GM18520 (cell line): ENCODE data around the gene ZKSCAN4.

ENCODE experiments used
- ATAC-seq: cut with Tn5 transposase; IDR thresholded peaks from one replicate; pipeline ENCODE4 v1.9.1; 2021; ENCODE audit not compliant: unreplicated experiment

Gene ZKSCAN4

GRCh38 chr6:28252009-28252975 is at the start of gene ZKSCAN4:
Gene ZKSCAN4 (minus strand): TSS chr6:28252269. CDS start chr6:28251980, 289 bp downstream.
- ATAC-seq = no peak

DNA sequence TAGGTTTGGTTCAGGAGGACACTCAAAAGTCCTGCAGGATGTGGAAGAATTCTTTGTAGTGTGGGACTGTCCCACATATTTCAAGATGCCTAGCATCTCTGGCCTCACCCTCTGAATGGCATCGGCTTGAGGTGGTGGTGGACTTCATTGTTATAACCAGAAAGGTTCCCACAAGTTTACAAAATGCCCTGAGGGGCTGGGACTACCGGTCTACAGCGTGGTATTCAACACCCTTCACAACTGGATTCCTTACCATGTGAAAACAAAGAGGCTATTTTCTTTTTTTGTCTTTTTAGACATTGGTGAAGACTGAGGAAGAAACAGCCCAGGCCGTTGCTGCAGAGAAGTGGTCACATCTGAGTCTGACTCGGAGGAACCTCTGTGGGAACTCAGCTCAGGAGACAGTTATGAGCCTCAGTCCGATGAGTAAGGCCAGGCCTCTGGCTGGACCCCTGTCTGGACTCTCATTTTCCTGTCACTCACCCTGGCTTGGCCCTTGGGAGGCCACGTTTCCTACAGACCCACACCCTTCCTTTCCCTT is 44.5 kb upstream of the ZKSCAN4 start:
- no peak for ATAC-seq

DNA sequence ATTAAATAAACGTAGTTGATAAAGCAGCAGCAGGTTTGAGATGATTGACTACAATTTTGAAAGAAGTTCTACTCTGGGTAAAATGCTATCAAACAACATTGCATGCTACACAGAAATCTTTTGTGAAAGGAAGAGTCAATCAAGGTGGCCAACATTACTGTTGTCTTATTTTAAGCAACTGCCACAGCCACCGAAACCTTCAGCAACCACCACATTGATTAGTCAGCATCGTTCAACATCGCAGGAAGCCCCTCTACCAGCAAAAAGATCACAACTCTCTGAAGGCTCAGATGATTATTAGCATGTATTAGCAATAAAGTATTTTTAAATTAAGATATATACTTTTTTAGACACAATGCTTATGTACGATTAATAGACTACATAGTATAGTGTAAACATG is 43.3 kb upstream of the ZKSCAN4 start:
- ATAC-seq = no peak

DNA sequence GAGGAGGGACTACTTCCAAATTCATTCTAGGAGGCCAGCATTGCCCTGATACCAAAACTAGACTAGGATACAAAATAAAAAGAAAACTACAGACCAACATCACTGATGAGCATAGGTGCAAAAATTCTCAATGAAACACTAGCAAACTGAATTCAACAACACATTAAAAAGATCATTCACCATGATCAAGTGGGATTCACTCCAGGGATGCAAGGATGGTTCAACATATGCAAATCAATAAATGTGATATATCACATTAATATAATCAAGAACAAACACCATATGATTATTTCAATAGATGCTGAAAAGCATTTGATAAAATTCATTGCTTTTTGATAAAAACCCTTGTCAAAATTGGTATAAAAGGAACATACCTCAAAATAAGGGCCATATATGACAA is 39.5 kb upstream of the ZKSCAN4 start:
- ATAC-seq = no peak

DNA sequence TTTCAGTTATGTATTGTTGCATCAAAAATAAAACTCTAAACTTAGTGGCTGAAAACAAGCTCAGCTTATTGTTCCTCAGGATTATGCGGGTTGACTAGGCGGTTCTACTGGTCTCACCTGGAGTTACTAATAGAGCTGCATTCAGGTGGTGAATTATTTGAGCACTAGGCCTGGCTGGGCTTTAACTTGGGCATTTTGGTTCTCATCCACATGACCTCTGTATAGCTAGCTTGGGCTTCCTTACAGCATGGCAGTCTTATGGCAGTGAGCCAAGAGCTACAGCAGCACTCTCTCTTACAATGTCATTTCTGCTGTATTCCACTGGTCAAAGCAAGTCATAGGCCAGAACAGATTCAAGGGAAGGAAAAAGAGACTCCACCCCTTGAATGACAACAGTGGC is 30.9 kb upstream of the ZKSCAN4 start:
- no peak for ATAC-seq

DNA sequence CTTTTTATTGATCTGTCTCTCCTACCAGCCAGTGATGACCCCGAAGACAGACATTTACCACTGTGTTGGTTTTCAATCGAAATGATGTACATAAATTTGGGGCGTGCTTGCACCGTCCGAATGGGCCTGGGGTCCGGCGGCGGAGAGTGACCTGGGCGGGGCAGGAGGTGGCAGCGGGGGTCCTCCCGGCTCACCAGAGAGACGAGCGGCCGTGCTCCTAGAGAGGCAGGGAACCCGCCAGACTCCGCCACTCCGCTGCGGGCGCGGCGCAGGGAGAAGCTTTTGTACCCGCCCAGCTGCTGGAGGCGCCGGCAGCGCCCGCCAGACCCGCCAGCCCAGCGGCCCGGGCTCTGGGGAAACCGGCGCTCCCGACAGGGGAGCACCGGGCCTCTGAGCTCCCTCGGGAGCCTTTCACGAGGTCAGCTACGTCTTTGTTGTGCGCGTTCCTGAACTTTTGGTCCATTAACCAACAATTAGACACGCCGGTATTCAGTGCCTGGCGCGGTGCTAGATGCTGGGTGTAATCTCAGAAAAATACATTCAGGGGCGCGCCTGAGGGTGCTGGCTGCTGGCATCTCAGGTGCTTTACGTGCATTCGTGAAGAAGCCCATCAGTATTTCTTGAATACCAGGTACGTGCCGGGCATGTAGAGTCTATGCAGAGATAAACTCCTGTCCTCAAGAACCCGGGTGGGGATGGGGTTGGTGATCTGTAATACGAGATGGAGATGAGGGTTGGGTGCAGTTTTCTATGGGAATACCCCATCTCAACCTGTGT is 29.4 kb upstream of the ZKSCAN4 start, which contains the start of gene PGBD1:
TSS of gene PGBD1 (plus strand) at position 285 of the 777 bp plus-strand sequence. CDS start 2,242 bp downstream, outside the sequence.
- no peak for ATAC-seq

DNA sequence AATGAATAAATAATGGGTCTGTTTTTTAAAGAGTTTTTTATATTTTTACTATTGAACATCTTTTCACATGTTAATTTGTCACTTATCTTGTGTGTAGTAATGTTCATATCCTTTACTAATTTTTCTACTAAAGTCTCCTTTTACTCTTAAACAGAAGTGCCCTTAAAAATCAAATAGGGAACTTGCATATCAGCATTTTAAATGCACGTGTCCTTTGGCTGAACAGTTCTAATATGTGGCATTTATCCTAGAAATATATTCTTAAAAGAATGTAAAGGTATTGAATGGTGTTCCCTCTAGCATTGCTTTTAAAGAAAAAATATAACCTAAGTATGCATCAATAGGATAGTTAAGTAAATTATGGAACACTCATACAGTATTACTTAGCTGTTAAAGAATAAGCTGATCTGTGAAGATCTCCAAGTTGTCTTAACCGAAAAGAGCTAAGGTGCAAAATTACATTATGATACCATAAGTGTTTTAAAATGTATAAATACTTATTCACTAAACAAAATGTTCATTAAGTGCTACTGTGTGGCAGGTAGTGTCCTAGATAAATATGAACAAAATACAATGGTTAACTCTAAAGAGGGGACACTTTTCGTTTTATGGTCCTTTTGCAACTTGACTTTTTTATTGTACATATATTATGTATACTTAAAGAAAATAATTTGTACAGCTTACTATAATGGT is 28.7 kb upstream of the ZKSCAN4 start:
- no peak for ATAC-seq

GRCh38 chr6:28277746-28278145 is 25.7 kb upstream of the ZKSCAN4 start:
- no peak for ATAC-seq

DNA sequence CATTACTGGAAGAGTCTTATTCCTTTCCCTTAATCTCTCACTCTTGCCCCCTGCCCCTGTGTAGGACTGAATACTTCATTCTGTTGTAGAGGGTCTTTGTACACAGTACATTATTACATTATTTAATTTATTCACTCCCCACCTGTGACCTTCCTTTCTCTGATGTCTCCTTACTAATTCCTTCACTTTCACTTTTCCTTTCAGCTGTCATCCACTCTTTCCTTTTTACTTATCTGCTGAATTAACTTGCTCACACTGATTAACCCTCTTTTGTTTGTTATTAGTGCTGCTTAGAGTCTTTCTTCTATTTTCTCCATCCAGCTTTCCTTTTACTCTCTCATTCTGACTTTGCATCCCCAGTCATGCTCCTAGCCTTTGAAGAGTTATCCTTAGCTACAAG is 22.8 kb upstream of the ZKSCAN4 start:
- ATAC-seq = no peak

DNA sequence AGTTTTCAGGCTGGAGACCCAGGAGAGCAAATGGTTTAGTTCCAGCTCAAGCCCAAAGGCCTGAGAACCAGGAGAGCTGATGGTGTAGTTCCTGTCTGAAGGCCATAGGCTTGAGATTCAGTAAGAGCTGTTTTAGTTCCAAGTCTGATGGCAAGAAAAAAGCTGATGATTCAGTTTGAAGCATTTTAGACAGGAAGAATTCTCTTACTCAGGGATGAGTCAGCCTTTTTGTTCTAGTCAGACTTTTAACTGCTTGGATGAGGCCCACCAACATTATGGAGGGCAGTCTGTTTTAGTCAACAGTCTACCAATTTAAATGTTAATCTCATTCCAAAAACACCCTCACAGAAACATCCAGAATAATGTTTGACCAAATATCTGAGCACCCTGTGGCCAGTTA is 17.4 kb upstream of the ZKSCAN4 start:
- no peak for ATAC-seq

DNA sequence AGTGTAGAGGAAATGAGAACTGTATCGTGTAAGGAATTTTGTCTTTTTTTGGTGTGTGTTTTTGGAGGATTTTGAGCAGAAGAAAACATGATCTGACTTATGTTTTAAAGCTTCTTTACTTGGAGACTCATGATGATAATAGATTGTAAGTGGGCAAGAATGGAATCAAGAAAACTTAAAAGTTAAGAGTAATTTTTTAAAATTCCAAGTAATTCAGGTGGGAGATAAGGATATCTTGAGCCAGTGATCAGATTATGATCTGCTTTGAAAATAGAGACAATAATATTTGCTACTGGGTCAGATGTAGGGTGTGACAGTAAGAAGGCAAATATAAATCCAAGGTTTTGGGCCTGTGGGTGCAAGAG is 15.6 kb upstream of the ZKSCAN4 start:
- ATAC-seq = no peak

- ATAC-seq = peak; percentile 72
These were observed 15.1 kb upstream of the ZKSCAN4 start, which contains the start of gene ZSCAN26 for GRCh38 chr6:28266962-28267694. Gene ZSCAN26 (plus strand): TSS chr6:28267143. CDS start chr6:28271920, 4,777 bp downstream.

DNA sequence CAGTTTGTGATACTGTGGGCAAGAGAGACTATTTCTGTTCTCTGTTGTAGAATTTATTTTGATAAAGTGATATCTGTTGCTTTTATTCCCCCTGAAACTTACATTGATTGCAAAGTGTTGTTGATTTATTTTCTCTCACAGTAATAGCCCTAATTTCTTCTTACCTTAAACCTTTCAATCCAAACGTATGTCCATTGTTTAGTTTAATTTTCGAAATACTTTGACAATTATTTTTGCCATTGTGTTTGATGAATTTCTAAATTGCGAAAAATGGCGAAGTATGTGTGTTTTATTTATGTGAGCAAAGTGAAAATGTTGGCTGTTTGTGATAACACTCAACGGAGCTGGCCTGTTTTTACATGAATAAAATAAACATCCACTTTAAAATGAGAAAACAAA is 14.5 kb upstream of the ZKSCAN4 start:
- no peak for ATAC-seq

GRCh38 chr6:28264834-28265401 is 12.8 kb upstream of the ZKSCAN4 start:
- no peak for ATAC-seq

DNA sequence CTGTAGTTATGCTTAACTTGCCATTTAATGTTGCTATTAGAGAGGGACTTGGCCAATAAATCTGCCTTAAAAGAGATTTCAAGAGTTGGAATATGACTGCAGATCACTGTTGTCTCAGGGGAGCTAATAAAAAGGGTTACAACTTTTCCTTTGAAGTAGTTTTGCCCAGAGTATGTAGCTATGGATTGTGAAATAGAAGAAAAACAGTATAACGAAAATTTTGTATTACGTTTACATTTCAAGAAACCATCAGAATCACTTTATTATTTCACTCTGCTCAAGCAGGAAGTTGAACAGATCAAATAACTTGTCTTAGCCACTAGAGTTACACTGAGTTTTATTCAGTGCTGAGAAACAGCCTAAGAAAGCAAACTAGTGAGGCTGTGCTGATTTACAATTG is 11.9 kb upstream of the ZKSCAN4 start:
- ATAC-seq = no peak

DNA sequence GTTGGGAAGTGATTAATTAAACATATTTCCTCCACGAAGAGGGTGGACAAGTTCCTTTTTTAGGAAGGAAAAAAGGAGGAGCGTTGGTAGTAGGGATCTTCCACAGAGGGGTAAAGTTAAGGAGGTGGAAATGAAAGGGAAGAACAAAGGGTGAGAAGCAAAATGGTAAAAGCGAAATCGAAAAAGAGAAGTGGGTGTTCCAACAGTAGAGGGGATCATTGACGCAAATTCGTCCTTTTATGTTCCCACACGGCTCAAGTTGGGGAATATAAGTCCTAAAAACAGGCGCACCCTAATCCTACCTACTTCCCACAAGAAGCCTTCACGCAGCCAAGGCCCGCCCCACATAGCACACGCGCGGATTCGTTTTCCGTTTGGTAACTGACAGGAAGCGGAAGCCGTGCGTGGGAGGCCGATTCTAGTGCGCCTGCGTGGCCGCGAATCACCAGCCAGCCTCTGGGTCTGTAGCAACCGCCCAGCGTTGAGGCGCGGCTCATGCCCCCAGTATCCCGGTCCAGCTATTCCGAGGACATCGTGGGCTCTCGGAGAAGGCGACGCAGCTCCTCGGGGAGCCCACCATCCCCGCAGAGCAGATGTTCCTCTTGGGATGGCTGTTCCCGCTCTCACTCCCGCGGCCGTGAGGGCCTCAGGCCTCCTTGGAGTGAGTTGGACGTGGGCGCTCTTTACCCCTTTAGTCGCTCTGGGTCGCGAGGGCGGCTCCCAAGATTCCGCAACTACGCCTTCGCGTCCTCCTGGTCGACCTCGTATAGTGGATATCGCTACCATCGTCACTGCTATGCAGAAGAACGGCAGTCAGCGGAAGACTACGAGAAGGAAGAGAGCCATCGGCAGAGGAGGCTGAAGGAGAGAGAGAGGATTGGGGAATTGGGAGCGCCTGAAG is 7.1 kb upstream of the ZKSCAN4 start, which contains the start of gene NKAPL:
TSS of gene NKAPL (plus strand) at position 421 of the 901 bp plus-strand sequence. CDS start at position 496, 75 bp downstream.
- no peak for ATAC-seq

GRCh38 chr6:28257042-28257441 is 5.0 kb upstream of the ZKSCAN4 start:
- no peak for ATAC-seq

DNA sequence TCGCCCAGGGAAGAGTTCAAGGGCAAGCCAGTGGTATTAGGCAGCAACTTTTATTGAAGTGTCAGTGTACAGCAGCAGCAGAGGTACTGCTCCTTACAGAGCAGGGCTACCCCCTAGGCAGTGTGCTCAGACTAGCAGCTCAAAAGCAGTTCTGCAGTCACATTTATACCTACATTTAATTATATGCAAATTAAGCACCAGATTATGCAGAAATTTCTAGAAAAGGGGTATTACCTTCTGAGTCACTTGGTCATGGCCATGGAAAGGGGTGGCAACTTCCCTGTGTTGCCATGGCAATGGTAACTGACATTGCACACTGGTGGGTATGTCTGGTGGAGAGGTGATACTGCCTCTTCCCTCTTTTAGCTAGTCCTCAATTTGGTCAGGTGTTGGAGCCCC is 2.1 kb upstream of the ZKSCAN4 start:
- no peak for ATAC-seq

GRCh38 chr6:28251661-28252008 is 434 bp downstream of the ZKSCAN4 start:
- no peak for ATAC-seq
